Measurements from ENCODE around the gene ARGLU1. TPM values are rescaled to one million over a fixed set of nuclear protein-coding genes. Genes with fewer than 3 reads are reported as not detected.

The ARGLU1 gene
- total and polyA plus RNA-seq, 9 of the 15 experiments (the other 6 are each of a cell fraction or from before 2014, with no cell fraction given): 19.3 to 99.9 (median 49.3) TPM

DNA sequence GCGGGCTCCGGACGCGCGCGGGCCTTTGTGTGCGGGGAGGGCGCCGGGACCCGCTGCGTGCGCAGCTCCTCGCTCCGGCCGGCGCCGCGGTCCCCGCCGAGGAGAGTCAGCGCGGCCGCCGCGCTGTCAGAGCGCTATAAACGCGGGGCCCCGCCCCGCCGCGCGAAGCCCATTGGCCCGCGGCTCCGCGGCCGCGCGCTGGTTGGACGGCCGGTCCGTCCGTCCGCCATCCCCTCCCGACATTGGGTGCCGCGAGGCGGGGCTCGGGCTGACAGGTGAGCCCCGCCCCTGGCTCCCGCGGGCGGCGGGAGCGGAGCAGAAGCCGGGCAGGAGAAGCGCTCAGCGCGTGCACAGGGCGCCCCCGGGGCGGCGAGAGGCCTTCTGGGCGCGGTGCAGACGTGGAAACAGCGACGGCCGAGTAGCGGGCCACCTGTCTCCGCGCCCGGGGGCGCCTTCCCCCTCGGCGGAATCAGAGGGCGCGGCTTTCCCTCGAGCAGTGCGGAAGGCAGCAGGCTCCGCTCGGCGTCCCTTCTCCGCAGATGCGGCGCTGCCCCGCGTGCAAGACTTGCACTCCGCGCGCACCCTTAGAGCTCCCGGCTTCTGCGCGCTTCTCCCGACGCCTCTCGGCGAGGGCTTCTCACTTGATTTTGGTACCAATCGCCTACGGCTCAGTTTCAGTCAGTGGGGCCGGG is 32.2 kb downstream of the ARGLU1 start, which contains the start of gene EFNB2 (continued):
- TF ChIP-seq, protein P1, sequence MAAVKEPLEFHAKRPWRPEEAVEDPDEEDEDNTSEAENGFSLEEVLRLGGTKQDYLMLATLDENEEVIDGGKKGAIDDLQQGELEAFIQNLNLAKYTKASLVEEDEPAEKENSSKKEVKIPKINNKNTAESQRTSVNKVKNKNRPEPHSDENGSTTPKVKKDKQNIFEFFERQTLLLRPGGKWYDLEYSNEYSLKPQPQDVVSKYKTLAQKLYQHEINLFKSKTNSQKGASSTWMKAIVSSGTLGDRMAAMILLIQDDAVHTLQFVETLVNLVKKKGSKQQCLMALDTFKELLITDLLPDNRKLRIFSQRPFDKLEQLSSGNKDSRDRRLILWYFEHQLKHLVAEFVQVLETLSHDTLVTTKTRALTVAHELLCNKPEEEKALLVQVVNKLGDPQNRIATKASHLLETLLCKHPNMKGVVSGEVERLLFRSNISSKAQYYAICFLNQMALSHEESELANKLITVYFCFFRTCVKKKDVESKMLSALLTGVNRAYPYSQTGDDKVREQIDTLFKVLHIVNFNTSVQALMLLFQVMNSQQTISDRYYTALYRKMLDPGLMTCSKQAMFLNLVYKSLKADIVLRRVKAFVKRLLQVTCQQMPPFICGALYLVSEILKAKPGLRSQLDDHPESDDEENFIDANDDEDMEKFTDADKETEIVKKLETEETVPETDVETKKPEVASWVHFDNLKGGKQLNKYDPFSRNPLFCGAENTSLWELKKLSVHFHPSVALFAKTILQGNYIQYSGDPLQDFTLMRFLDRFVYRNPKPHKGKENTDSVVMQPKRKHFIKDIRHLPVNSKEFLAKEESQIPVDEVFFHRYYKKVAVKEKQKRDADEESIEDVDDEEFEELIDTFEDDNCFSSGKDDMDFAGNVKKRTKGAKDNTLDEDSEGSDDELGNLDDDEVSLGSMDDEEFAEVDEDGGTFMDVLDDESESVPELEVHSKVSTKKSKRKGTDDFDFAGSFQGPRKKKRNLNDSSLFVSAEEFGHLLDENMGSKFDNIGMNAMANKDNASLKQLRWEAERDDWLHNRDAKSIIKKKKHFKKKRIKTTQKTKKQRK (IDR thresholded peaks at IDR 0.05; ENCODE audit: borderline replicate concordance, low read depth, low read length): peak; percentile 41; the same call in 1 of the 2 replicates
- TF ChIP-seq ZNF232 (CRISPR knock-in tag; IDR thresholded peaks at IDR 0.05): no peak
- no peak for TF ChIP-seq NFRKB (IDR thresholded peaks at IDR 0.05; ENCODE audit: low read depth)
- TF ChIP-seq CCAR2 (IDR thresholded peaks at IDR 0.05; ENCODE audit: low read depth, low read length): no peak
- TF ChIP-seq, protein P2, sequence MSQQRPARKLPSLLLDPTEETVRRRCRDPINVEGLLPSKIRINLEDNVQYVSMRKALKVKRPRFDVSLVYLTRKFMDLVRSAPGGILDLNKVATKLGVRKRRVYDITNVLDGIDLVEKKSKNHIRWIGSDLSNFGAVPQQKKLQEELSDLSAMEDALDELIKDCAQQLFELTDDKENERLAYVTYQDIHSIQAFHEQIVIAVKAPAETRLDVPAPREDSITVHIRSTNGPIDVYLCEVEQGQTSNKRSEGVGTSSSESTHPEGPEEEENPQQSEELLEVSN (IDR thresholded peaks at IDR 0.05; ENCODE audit: borderline replicate concordance in 1 of 2, extremely low read depth in 1 of 2, insufficient read depth in 1 of 2, insufficient read length in 1 of 2, low read depth in 1 of 2, low read length in 1 of 2, poor library complexity in 1 of 2, severe bottlenecking in 1 of 2): peak; percentile 58 to 95
- TF ChIP-seq, protein P3, sequence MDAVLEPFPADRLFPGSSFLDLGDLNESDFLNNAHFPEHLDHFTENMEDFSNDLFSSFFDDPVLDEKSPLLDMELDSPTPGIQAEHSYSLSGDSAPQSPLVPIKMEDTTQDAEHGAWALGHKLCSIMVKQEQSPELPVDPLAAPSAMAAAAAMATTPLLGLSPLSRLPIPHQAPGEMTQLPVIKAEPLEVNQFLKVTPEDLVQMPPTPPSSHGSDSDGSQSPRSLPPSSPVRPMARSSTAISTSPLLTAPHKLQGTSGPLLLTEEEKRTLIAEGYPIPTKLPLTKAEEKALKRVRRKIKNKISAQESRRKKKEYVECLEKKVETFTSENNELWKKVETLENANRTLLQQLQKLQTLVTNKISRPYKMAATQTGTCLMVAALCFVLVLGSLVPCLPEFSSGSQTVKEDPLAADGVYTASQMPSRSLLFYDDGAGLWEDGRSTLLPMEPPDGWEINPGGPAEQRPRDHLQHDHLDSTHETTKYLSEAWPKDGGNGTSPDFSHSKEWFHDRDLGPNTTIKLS (IDR thresholded peaks at IDR 0.05; ENCODE audit: borderline replicate concordance, low read depth): peak; percentile 35; the same call in 1 of the 2 replicates
- TF ChIP-seq MAZ (CRISPR knock-in tag; conservative IDR thresholded peaks at IDR 0.05 in 1 of 2, IDR thresholded peaks at IDR 0.05 in 1 of 2): no peak
- TF ChIP-seq TFAP4 (CRISPR knock-in tag; IDR thresholded peaks at IDR 0.05; ENCODE audit: borderline replicate concordance): 0 out of 2 replicates have a peak, but pooled peaks have one; percentile 7
- no peak for TF ChIP-seq ZNF707 (CRISPR knock-in tag; conservative IDR thresholded peaks at IDR 0.05)
- TF ChIP-seq, protein P4, sequence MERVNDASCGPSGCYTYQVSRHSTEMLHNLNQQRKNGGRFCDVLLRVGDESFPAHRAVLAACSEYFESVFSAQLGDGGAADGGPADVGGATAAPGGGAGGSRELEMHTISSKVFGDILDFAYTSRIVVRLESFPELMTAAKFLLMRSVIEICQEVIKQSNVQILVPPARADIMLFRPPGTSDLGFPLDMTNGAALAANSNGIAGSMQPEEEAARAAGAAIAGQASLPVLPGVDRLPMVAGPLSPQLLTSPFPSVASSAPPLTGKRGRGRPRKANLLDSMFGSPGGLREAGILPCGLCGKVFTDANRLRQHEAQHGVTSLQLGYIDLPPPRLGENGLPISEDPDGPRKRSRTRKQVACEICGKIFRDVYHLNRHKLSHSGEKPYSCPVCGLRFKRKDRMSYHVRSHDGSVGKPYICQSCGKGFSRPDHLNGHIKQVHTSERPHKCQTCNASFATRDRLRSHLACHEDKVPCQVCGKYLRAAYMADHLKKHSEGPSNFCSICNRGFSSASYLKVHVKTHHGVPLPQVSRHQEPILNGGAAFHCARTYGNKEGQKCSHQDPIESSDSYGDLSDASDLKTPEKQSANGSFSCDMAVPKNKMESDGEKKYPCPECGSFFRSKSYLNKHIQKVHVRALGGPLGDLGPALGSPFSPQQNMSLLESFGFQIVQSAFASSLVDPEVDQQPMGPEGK (CRISPR knock-in tag; IDR thresholded peaks at IDR 0.05; ENCODE audit: borderline replicate concordance): no peak
- no peak for TF ChIP-seq ZNF175 (CRISPR knock-in tag; IDR thresholded peaks at IDR 0.05; ENCODE audit: low read depth)
- 0 out of 6 replicates have a peak, but pooled peaks of 1 of the 3 experiments have one; percentile 19 for TF ChIP-seq CTCF (IDR thresholded peaks at IDR 0.05 in 2 of 3, conservative IDR thresholded peaks at IDR 0.05 in 1 of 3; ENCODE audit: insufficient read depth in 2 of 3, low read depth in 1 of 3, low read length in 3 of 3)
- TF ChIP-seq ZNF282 (CRISPR knock-in tag; IDR thresholded peaks at IDR 0.05): no peak
- TF ChIP-seq MCM2 (IDR thresholded peaks at IDR 0.05; ENCODE audit: low read depth): no peak
